Caco-2 (cell line): ENCODE results near the gene CLMN. TPM values are rescaled to one million over a fixed set of nuclear protein-coding genes. Genes with fewer than 3 reads are reported as not detected.

Experiments used
- BruUV-seq: library from RNA; stranded (reverse); fragments of 400-500 nt; replicated peaks from 2 replicates; lab custom pipeline; 2021; lab: Mats Ljungman, UMichigan
- CTCF ChIA-PET: fragments of 300-600 bp; sonication (Branson Sonifier 250); formaldehyde crosslinking; loops from one replicate; lab custom pipeline; 2022; ENCODE audit warnings: antibody characterized with exemption; lab: Charles Lee
- POLR2A ChIA-PET: fragments of 300-600 bp; sonication (Branson Sonifier 250); formaldehyde crosslinking; loops from one replicate; lab custom pipeline; 2022; ENCODE audit warnings: antibody characterized with exemption; lab: Charles Lee
- DNase-seq, 2 experiments: peaks; one replicate each; pipeline versions ENCODE4 v3.0.0 to v3.0.0-alpha.2; 2020 to 2022
- H3K27me3 ChIP-seq: replicated peaks from 2 replicates; pipeline ENCODE4 v1.6.0; 2011; ENCODE audit warnings: low read length; ENCODE audit not compliant: control insufficient read depth, insufficient read depth
- H3K36me3 ChIP-seq: 2 replicates; pipeline ENCODE4 v1.5.1; 2011; ENCODE audit warnings: low read length; ENCODE audit not compliant: control insufficient read depth, insufficient read depth
- H3K4me1 ChIP-seq: fragments of 250-450 bp; sonication (Bioruptor Pico); 2 replicates; pipeline ENCODE4 v1.5.1; 2020; ENCODE audit warnings: mild to moderate bottlenecking
- H3K4me3 ChIP-seq: 2 replicates; pipeline ENCODE4 v1.5.1; 2011; ENCODE audit warnings: low read depth, mild to moderate bottlenecking, control low read depth, low read length
- H3K9me3 ChIP-seq: fragments of 250-450 bp; sonication (Bioruptor Pico); 2 replicates; pipeline ENCODE4 v1.5.1; 2020; ENCODE audit warnings: mild to moderate bottlenecking, moderate library complexity
- H3K27ac Mint-ChIP-seq: one replicate; pipeline ENCODE4 v1.8.0; 2022; ENCODE audit warnings: mixed read lengths; ENCODE audit not compliant: unreplicated experiment
- H3K27me3 Mint-ChIP-seq: one replicate; pipeline ENCODE4 v1.8.0; 2022; ENCODE audit warnings: mixed read lengths; ENCODE audit not compliant: insufficient read depth, unreplicated experiment
- H3K36me3 Mint-ChIP-seq: one replicate; pipeline ENCODE4 v1.8.0; 2022; ENCODE audit warnings: mild to moderate bottlenecking, mixed read lengths; ENCODE audit not compliant: insufficient read depth, unreplicated experiment
- H3K4me1 Mint-ChIP-seq: one replicate; pipeline ENCODE4 v1.8.0; 2022; ENCODE audit warnings: low read depth, mixed read lengths; ENCODE audit not compliant: unreplicated experiment
- H3K4me3 Mint-ChIP-seq: one replicate; pipeline ENCODE4 v1.8.0; 2022; ENCODE audit warnings: mild to moderate bottlenecking, moderate library complexity, mixed read lengths; ENCODE audit not compliant: unreplicated experiment
- H3K9me3 Mint-ChIP-seq: one replicate; pipeline ENCODE4 v1.8.0; 2022; ENCODE audit warnings: mixed read lengths; ENCODE audit not compliant: unreplicated experiment
- intact Hi-C: fragments of 100-400 bp; cut with micrococcal nuclease; formaldehyde crosslinking; loops from one replicate; pipeline ENCODE4 v1.10.0; 2022; ENCODE audit not compliant: unreplicated experiment
- total RNA-seq: library from RNA; stranded (reverse); gene quantifications from 2 replicates; pipeline ENCODE4 v1.2.3, GENCODE V29; 2022
- TF ChIP-seq, protein P1 (sequence below), 2 experiments: fragments of 200-600 bp in 1 of 2; IDR thresholded peaks; 1 replicate in 1 of 2; 2 replicates in 1 of 2; pipeline versions ENCODE4 v1.5.1 to v1.8.0; 2011 to 2022; ENCODE audit warnings: antibody characterized with exemption in 1 of 2, control low read depth in 1 of 2, inconsistent platforms in 1 of 2, low read depth in 1 of 2, low read length in 1 of 2, mild to moderate bottlenecking in 1 of 2, moderate library complexity in 1 of 2; ENCODE audit not compliant: insufficient read depth in 1 of 2, severe bottlenecking in 1 of 2, unreplicated experiment in 1 of 2

The CLMN gene
- total RNA-seq, 1 experiment from 2014 or later: 6.7 TPM

DNA sequence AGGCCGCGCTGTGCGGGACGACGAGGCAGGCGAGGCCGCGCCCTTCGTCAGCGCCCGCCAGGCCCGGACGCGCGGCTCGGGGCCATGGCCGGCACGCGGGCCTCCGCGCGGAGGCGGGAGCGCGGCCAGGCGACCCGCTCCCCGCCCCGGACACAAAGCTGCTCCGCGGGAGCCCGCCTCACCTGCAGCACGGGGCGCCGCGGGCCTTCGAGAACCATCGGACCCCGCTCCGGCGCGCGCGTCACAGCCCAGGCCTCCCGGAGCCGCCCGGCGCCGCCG lies 162.7 kb downstream of the CLMN start:
- CTCF ChIA-PET: no interaction called here
- H3K27me3 ChIP-seq: no peaks in the 10 kb centered on the region
- POLR2A ChIA-PET: no interaction called here
- TF ChIP-seq, protein P1, sequence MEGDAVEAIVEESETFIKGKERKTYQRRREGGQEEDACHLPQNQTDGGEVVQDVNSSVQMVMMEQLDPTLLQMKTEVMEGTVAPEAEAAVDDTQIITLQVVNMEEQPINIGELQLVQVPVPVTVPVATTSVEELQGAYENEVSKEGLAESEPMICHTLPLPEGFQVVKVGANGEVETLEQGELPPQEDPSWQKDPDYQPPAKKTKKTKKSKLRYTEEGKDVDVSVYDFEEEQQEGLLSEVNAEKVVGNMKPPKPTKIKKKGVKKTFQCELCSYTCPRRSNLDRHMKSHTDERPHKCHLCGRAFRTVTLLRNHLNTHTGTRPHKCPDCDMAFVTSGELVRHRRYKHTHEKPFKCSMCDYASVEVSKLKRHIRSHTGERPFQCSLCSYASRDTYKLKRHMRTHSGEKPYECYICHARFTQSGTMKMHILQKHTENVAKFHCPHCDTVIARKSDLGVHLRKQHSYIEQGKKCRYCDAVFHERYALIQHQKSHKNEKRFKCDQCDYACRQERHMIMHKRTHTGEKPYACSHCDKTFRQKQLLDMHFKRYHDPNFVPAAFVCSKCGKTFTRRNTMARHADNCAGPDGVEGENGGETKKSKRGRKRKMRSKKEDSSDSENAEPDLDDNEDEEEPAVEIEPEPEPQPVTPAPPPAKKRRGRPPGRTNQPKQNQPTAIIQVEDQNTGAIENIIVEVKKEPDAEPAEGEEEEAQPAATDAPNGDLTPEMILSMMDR (IDR thresholded peaks at IDR 0.05; ENCODE audit: insufficient read depth in 1 of 2, low read depth in 1 of 2, low read length in 1 of 2, severe bottlenecking in 1 of 2, unreplicated experiment in 1 of 2): no peak
- intact Hi-C loops: loop anchor here (5.0 kb wide), 1 partner anchor 40 kb away; no protein-coding TSS in a partner anchor
- no peaks in the 10 kb centered on the region for H3K36me3 ChIP-seq
- peak overlapping the region; percentile 84 for H3K4me3 ChIP-seq
- Mint-ChIP-seq H3K4me1 (peaks cover 14% of the 10 kb centered on the region), H3K4me3 (peak overlapping the region; percentile 92), H3K27me3 (no peaks in the 10 kb centered on the region), H3K9me3 (no peaks in the 10 kb centered on the region), H3K36me3 (peaks cover 5% of the 10 kb centered on the region), H3K27ac (peak overlapping the region; percentile 95)
- no peaks in the 10 kb centered on the region for H3K9me3 ChIP-seq
- DNase-seq: no peak
- BruUV-seq: no TSS peak
- peaks cover 5% of the 10 kb centered on the region; the same call in 1 of the 2 replicates for H3K4me1 ChIP-seq

DNA sequence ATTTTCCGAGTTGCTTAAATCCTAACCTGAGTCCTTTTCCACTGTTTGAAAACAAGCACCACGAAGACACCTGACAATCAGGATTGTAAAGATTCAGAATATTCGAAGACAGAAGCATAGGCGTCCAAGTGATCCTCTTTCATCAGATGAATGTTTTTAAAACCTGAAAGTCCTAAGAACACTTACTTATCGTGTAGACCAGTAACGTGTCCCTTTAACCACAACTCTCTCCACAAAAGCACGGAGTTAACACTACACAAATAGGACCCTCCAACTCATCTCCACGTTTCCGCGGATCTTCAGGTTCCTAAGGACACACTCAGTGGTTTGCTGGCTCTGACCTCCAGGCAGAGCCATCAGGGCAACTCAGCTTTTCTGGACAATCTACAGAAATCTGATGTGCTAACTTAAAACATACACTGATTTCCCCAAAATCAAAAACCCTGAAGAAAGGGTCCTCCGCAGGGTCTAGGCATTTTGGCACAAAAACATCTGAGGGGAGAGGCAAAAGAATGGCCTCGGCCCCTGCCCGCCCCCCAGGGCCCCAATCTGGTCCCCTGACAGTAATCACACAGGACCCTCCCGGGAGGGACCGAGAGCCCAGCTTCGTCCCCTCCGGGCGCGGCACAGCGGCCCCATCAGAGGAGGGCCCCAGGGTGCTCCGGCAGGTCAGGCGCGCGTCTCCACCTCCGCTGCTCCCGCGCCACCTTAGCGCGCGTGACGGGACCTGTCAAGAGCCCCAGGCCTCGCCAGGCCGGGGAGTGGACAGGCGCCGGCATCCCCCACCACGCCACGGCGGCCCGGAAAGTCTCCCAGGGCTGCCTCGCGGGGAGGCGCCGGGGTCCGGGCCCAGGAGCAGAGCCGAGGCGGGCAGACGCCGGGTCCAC lies 163.3 kb downstream of the CLMN start:
- no TSS peak for BruUV-seq
- CTCF ChIA-PET: no interaction called here
- Mint-ChIP-seq H3K4me1 (peaks cover 19% of the 10 kb centered on the region), H3K27ac (peak overlapping the region; percentile 95), H3K4me3 (peak overlapping the region; percentile 92), H3K36me3 (peaks cover 5% of the 10 kb centered on the region), H3K27me3 (no peaks in the 10 kb centered on the region), H3K9me3 (no peaks in the 10 kb centered on the region)
- peak overlapping the region; percentile 84 for H3K4me3 ChIP-seq
- intact Hi-C loops: loop anchor here (5.0 kb wide), 1 partner anchor 41 kb away; no protein-coding TSS in a partner anchor
- no peaks in the 10 kb centered on the region for H3K9me3 ChIP-seq
- POLR2A ChIA-PET: no interaction called here
- TF ChIP-seq, protein P1 (IDR thresholded peaks at IDR 0.05; ENCODE audit: insufficient read depth in 1 of 2, low read depth in 1 of 2, low read length in 1 of 2, severe bottlenecking in 1 of 2, unreplicated experiment in 1 of 2): no peak
- DNase-seq: peak in 1 of 2 experiments; percentile 48
- H3K27me3 ChIP-seq: no peaks in the 10 kb centered on the region
- H3K36me3 ChIP-seq: no peaks in the 10 kb centered on the region
- H3K4me1 ChIP-seq: peaks cover 5% of the 10 kb centered on the region; the same call in 1 of the 2 replicates

DNA sequence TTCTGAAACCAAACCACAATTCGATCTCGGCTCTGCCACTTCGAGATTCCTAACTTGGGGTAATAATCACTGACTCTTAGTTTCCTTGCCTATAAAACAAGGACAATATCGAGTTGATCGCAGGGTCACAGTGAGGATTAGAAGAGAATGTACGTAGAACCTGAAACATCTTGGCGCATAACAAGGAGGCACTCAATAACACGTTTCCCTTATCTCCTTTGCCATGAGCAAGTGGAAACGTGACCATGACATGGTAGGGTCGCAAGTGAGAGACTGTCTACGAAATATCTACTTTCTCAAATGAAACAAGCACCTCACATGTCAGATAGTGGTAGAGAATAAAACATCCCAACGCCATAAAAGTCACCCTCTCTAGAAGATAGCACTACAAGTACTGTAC lies 164.7 kb downstream of the CLMN start:
- no peaks in the 10 kb centered on the region for H3K27me3 ChIP-seq
- peaks cover 5% of the 10 kb centered on the region; the same call in 1 of the 2 replicates for H3K4me1 ChIP-seq
- H3K4me1 Mint-ChIP-seq: peaks cover 19% of the 10 kb centered on the region
- POLR2A ChIA-PET: no interaction called here
- no peaks in the 10 kb centered on the region for H3K9me3 ChIP-seq
- BruUV-seq: no TSS peak
- H3K36me3 ChIP-seq: no peaks in the 10 kb centered on the region
- H3K4me3 Mint-ChIP-seq: peak overlapping the region; percentile 92
- no peak overlapping the region for H3K27ac Mint-ChIP-seq
- no peaks in the 10 kb centered on the region for H3K27me3 Mint-ChIP-seq
- CTCF ChIA-PET: no interaction called here
- TF ChIP-seq, protein P1 (IDR thresholded peaks at IDR 0.05; ENCODE audit: insufficient read depth in 1 of 2, low read depth in 1 of 2, low read length in 1 of 2, severe bottlenecking in 1 of 2, unreplicated experiment in 1 of 2): no peak
- H3K36me3 Mint-ChIP-seq: peaks cover 5% of the 10 kb centered on the region
- no peaks in the 10 kb centered on the region for H3K9me3 Mint-ChIP-seq
- no peak for DNase-seq
- intact Hi-C loops: loop anchor here (5.0 kb wide), 1 partner anchor 42 kb away; no protein-coding TSS in a partner anchor
- H3K4me3 ChIP-seq: no peak overlapping the region
